Daoy (cell line): ENCODE data around the gene CDHR5. TPM values are rescaled to one million over a fixed set of nuclear protein-coding genes. Genes with fewer than 3 reads are reported as not detected.
"Not testable (repeated sequence)": the region's sequence is repeated elsewhere in the genome, so short reads cannot be mapped to it uniquely, and the experiment has no call there.

ENCODE experiments used
- DNase-seq: peaks from one replicate; pipeline ENCODE4 v3.0.0-alpha.2; 2015; ENCODE audit warnings: low read depth
- total RNA-seq: library from RNA; depleted of rRNA; stranded (reverse); fragments of >200 nt; shearing (Covaris generic); gene quantifications from 2 replicates; pipeline ENCODE4 v1.2.3, GENCODE V29; 2014

The CDHR5 gene
- total RNA-seq, 1 experiment from 2014 or later, result not detected

DNA sequence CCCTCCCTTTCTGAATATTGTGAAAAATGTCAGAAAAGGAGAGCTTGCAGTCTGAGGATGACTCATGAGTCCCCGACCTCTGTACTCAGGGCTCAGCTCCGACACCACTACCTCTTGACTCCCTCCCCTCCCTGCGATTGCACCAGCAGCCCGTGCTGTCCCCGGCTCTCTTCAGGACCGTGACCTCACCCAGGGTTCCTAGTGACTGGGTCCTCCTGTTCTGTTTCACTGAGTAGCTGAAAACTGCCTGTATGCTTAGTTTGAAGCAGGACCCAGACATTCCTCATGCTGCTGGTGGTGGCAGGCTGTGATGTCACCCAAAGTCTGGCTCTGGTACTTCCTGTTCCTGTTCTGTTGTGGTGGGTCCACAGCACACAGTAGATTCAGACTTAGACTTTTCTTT lies 36.8 kb downstream of the CDHR5 start:
- DNase-seq, result no peak

DNA sequence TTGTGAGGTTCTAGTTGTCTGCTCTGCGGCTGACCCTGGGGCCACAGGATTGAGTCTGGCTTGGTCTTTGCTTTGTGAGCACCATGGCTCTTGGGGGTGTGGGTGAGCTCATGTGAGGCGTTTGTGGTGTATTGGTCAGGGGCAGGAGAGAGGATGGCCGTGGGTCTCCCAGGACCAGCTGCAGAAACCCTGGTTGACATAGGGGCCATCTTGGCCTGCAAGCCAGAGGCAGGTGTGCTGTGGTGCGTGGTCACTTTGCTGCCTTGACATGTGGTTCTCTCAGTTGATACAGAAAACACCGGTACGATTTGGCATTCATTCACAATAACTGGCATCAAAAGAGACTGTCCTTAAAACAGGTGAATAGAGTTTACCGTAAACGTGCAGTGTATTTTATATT lies 37.2 kb downstream of the CDHR5 start:
- DNase-seq, result no peak

DNA sequence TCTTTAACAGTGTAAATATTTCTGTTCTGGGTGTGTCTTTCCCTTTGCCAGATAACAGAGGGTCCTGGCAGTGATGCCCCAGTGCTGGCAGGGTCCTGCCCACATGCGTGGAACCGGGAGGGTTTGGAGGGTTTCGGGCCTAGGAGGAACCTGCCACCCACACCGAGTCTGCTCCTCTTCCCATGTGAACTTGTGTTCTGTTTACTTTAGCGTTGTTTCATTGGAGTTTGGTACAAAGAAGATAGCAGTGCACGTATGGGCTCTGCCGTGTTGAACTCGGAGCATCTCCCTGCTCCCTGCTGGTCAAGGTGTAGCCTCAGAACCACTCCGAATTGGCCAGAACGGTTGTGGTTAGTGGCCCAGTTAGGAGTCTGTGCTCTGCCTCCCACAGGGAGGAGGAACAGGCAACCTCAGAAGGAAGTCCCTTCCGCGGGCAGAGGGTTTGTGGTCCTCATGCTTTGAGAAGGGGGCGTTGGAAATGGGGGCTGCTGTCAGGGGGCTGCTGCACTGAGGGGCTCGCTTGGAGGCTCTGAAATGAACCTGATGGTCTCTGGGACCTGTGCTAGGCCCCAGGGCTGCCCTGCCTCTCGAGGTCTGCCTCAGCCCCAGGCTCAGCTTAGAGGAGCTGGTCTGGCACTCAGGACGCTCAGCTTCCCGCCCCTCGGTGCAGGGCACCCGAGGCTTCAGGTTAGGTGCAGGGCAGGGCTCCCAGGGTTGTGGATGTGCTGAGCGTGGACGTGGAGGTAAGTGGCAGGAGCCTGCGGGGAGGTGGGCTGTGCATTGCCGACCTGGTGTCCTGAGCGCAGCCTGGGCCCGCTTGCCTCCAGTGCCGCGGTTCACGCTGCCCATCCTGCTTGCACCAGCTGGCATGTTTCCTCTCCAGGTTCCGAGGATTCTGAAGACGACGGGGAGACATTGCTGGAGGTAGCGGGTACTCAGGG lies 38.1 kb downstream of the CDHR5 start:
- no peak for DNase-seq

DNA sequence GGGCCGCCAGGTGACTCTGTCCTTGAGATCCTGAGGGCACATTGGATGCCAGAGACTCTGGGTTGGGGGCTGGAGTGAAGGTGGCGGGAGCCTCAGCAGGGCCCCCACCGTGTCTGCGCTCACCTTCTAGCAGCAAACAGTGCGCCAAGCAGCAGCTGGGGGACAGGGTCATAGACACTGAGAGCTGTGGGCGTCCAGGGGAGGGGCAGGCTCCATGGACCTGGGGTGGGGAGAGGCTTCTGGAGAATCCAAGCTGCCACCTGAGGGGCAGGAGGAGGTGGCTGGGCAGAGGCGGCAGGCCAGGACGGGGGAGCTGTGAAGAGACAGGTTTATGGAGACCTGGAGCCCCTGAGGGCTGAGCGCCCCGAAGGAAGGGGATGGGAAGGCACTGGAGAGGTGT lies 40.5 kb downstream of the CDHR5 start:
- DNase-seq, result no peak

DNA sequence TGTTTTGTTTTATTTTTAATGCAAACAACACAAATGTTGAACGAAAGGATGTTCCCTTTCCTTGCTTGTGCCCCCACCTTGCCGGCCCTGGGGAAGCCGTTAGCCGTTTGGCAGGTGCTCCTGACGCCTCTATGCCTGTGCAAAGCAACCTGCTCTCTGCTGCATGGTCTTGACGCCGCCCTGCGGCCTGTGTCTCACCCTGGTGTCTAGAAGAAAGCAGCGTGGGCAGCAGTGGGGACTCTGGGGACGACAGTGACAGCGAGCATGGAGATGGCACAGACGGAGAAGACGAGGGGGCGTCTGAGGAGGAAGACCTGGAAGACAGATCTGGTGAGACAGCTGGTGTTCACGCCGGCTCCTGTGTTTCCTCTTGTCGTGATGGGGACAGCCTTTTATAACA lies 43.0 kb downstream of the CDHR5 start:
- no peak for DNase-seq

DNA sequence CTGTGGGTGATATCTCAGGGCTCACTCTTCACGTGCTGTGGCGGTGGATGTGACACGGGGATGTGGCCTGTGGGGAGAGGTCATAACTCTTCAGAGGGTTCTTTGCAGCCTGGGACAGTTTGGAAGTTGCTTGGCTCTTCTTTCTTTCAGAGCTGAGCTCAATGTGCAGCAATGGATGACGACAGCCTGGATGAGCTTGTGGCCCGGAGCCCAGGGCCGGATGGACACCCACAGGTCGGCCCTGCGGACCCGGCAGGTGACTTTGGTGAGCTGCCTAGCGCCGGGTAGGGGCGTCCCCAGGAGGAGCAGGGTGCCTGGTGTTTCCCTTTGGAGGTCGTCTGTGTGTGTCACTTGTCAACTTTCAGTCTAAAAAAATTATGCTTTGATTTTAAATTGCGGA lies 43.4 kb downstream of the CDHR5 start:
- DNase-seq, result no peak

DNA sequence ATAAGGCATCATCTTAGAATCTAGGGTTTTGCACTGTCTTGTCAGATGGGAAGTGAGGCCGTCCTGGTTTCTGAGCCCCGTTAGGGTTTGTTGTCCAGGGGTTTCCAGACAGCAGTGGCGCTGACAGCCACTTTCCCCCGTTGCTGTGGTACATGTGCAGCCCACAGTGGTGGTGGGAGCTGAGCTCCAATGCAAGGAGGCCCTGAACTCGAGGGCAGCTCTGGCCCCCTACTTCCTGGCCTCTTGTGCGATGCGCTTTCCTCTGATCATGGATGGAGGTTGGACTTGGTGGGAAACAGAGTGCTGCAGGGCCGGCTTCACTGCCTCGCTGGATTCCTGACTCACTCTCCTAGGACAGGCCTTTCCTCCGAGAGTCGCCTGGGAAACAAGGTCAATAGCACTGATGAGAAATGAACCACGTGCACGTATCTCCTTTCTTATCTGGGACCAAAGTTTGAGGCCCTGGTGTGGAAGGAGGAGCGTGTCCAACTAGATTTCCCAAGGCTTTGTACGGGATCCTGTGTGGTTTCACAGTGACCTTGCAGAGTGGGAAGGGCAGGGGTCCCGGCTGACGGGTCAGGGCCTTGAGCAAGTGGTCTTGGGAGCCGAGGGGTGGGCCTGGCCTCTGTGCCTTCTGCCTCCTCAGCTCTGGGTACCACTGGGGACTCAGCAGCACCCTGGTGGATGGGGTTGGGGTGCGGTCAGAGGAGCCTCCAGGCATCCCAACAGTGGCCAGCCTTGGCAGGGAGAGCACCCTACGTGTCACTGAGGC lies 44.7 kb downstream of the CDHR5 start:
- DNase-seq, result no peak

DNA sequence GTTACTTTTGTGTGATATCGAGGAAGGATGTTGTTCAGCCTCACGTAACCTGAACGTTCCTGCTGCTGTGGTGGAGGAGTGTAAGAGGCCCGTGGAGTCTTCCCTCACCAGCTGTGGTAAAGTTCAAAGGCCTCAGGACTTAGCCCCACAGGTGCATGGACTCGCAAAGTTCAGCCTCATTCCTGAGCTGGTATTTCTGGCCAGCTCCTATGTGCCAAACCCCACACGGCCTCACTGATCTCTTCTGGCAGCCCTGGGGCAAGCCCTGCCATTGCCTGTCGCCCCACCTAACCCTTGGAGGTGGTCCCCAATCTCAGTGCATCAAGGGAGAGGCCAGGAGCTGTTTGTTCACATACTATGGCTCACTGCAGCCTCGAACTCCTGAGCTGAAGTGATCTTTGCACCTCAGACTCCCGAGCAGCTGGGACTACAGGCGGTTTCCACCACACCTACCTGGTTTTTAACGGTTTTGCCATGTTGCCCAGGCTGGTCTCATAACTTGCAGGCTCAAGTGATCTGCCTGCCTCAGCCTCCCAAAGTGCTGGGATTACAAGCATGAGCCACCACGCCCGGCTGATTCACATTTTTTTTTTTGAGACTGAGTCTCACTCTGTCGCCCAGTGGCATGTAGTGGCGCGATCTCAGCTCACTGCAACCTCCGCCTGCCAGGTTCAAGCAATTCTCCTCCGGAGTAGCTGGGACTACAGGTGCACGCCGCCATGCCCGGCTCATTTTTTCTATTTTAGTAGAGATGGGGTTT lies 46.3 kb downstream of the CDHR5 start:
- DNase-seq, result no peak

DNA sequence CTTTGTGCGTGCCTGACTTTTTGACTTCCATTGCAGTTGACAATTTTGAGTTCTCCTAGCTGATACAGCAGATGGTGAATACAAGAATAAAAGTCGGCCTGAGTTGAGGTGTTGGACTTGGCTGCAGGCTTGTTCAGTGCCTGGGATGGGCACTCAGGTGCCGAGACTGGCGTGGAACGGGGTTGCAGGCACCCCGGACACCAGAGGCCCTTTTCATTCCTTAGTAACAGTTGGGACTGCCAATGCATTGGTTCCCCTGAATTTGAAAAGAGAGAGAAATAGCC lies 47.2 kb downstream of the CDHR5 start:
- DNase-seq, result no peak

DNA sequence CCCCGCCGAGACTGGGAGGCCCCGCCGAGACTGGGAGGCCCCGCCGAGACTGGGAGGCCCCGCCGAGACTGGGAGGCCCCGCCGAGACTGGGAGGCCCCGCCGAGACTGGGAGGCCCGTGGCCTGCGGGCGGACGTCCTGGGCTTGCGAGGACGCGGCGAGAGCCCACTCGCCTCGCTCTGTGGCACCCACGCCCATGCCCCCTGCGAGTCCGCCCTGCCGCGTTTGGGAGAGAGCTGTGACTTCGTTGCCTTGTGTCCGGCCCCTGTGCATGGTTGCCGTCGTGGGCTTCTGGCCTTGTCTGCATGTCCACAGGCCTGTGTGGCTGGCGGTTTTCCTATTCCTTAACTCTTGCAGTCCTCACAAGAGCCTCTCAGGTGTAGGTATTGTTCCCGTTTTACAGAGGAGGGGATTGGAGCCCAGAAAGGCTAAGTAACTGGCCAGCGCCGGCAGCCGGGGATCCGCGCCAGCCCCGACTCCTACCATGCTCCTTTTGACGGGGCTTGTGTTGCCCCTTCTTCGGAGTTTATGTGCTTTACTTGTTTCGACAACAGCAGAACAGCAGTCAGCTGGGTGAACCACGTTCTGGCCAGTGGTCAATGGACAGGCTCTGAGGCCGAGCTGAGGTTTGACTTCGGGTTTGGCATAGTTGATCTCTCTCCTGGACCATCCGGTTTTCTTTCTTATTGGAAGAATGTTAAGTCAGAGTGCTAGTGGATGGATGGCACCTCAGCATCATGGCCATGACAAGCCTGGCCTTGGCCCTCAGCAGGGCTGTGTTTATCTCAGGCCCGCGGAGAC lies 47.7 kb downstream of the CDHR5 start:
- DNase-seq, result no peak

DNA sequence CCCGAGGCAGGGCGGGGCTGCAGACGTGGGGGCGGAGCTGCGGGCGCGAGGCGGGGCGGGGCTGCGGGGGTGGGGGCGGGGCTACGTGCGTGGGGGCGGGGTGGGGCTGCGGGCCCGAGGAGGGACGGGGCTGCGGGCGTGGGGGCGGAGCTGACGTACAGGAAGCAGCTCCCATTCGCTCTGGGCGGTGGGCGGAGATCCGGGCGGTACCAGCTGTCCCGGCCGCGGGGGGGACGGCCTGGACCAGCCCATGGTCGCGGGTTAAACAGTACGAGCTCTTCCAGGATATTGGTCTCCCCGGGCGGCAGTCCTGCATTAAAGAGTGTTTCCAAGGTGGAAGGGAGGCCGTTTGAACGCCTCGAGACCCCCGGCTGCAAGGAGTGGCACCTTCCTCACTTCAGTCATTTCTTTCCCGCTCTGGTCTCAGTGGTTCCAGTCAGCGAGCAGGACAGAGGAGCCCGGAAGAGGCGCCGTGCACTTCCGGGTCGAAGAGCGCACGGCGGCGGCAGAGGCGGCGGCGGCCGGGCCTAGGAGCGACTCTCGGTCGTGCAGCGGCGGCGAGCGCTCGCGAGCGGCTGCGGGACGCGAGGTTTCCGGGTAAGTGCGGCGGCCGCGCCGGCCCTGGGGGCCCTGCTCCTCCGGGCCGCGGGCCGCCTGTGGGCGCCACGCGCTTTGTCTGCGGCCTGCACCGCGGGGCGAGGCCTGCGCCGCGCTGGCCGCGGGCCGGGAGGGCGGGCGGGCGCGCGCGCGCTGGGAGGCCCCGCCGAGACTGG lies 48.6 kb downstream of the CDHR5 start, which contains the start of gene PHRF1:
Gene PHRF1, plus strand, starts transcription at position 475 of the 773 bp plus-strand sequence. CDS start 5,043 bp downstream, outside the sequence.
- DNase-seq, result peak; percentile 94

DNA sequence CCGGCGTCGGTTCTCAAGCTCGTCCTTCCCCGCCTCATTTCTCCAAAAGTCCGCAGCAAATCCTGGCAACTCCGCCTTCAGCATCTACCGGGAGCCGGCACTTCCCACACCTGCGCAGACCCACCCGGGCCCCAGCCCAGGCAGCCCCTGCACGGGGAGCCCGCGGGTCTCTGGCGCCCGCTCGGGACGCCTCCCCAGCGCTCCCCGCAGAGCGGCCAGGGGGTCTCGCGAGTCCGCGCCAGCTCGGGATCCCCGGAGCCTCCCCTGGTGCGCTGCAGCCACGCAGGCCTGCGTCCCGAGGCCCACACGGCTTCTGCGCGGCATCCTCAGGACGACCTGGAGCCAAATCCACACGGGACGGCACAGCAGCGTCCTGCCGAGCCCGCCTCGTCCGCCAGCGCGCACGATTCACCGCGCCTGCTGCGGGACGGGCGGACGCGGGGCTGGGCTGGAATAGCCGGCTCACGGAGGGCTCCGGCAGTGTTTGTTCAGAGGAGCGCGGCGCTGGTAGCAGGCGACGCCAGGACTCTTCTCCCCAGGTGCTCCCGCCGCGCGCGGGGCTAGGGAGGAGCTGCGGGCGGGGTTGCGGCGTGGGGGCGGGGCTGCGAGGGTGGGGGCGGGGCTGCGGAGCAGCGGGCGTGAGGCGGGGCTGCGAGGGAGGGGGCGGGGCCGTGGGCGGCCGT lies 49.3 kb downstream of the CDHR5 start:
- no peak for DNase-seq

DNA sequence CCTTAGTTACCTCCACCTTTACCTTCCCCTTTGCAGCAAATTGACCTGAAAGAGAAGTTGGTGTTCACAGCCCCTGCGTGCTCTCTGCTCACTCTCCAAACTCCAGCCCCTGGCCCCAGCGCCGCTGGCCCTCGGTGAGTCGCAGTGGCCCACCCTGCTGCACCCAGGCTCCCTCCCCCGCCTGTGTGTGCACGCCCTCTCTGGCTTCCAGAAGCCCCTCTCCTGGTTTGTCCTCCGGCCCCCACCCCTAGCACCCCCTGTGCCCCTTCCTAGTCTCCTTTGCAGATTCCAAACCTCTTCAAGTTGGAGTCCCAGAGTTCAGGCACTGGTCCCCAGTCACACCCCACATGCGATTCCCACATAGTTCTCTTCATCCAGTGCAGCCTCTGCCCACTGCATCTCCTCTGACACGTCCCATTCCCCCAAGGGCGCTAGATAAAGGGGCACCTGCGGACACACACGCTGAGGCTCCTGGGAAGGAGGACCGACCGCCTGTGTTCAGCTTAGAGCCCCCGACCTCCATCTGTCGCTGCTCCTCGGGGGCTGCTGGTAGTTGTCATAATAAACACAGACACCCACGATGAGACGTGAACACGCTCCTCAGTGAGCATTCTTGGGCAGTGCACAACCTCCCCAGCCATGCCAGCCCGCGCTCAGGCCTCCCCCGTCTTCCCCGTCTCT lies 50.0 kb downstream of the CDHR5 start:
- no peak for DNase-seq

DNA sequence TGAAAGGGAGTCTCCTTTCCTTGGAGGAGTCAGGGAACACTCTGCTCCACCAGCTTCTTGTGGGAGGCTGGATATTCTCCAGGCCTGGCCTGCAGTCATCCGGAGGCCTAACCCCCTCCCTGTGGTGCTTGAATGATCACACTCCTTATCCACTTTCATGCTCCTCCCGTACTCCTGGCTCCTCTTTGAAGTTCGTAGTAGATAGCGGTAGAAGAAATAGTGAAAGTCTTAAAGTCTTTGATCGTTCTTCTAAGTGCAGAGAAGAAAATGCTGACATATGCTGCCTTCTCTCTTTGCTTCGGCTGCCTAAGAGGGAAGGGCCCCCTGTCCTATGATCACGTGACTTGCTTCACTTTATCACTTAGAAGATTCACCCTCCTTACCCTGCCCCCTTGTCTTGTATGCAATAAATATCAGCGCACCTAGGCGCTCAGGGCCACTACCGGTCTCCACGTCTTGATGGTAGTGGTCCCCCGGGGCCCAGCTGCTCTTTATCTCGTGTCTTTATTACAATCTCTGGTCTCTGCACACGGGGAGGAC lies 50.7 kb downstream of the CDHR5 start:
- not testable (repeated sequence) for DNase-seq

DNA sequence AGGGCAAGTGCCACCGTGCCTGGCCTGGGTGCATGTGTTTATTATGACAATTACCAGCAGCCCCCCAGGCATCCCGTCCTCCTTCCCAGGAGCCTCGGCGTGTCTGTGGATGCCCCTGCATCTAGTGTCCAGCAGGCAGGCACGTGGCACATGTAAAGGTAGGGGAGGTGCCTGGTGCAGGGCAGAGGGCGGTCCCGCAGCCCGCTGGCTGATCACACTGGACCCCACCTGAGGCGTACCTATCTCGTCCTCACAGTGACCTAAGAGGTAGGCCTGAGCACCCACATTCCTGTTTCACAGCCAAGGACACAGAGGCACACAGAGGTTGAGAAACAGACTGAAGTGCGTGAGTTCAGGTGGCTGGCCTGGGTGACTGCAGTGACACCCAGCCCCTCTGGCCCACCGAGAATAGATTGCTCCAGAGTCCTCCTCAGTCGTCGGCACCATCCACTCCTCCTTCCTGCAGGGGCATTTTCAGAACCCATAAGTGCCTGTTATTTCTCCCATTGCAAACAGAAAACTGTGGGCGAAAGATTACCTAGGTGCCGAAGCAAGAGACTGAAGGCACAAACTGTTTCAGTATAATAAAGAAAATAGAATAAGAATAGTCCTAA lies 51.5 kb downstream of the CDHR5 start:
- no peak for DNase-seq

DNA sequence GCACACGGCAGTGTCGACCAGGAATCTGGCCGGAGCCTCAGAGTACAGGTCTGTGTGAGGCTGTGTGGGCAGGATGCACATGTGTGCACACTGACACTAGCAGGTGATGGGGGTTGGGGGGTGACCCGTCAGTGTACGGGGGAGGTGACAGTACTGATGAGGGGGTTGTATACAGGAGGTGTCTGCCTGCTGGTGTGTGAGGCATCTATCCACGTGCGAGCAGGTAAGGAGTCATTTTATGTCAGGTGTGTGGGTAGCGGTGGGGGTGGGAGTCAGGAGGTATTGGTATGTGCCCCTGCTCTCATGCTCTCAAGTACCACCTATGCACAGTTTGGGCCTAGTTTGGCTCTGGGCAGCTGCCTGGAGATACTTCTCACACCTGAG lies 53.0 kb downstream of the CDHR5 start:
- DNase-seq, result no peak

DNA sequence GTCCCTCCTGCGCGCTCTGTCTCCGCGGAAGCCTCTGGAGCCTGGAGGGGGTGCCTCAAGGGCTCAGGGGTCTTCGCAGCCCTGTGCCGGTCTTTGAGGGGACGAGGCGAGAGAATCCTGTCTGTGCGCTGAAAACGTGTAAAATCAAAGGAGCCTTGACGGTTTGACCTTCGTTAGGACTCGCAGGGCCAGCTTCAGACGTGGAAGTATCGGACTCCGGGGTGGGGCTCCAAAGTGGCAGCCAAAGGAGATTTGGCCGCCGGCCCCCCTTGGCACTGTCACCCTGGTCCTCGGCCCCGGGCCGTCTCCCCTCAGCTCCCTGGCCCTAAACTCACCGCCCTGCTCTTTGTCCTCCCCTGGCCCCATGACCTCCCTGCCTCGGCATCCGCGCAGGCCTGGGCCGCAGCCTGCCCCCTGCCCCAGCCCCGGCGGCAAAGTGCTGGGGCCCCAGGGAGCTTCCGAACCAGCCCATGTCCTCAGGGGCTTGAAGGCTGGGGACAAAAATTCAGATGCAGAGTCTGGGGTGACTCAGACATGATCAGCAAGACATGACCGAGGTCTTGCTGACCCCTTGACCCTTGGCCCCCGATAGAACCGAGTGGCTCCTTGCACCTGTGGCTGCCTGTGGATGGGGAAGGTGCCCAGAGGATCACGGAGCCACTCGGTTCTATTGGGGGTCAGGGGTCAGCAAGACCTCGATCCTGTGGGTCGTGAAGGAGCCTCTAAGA lies 55.4 kb downstream of the CDHR5 start:
- DNase-seq, result no peak
